Glomerular visceral epithelial cell (primary cell): ENCODE measurements around the gene ZC3H4.

Source experiments
- DNase-seq: peaks from one replicate; pipeline ENCODE4 v3.0.0-alpha.2; 2016; ENCODE audit errors: extremely low spot score

ZC3H4 gene

GRCh38 chr19:47112997-47113849, at the start of gene ZC3H4:
Gene ZC3H4 (minus strand): TSS chr19:47113776. CDS start chr19:47112584, 1,192 bp downstream.
- DNase-seq, result peak; percentile 100

- DNase-seq, result no peak
Measured at GRCh38 chr19:47161876-47162489, 48.4 kb upstream of the ZC3H4 start.

GRCh38 chr19:47158879-47159503, 45.4 kb upstream of the ZC3H4 start:
- DNase-seq, result peak; percentile 51

GRCh38 chr19:47158367-47158791, 44.8 kb upstream of the ZC3H4 start:
- no peak for DNase-seq

- peak; percentile 65 for DNase-seq
Measured at GRCh38 chr19:47157431-47158321, 44.1 kb upstream of the ZC3H4 start.

- DNase-seq, result no peak
Measured at GRCh38 chr19:47156861-47157430, 43.4 kb upstream of the ZC3H4 start.

GRCh38 chr19:47155148-47155547, 41.6 kb upstream of the ZC3H4 start:
- no peak for DNase-seq

GRCh38 chr19:47153266-47153665, 39.7 kb upstream of the ZC3H4 start:
- no peak for DNase-seq

- no peak for DNase-seq
Measured at GRCh38 chr19:47152632-47153031, 39.1 kb upstream of the ZC3H4 start.

- no peak for DNase-seq
Measured at GRCh38 chr19:47152205-47152604, 38.6 kb upstream of the ZC3H4 start.

- DNase-seq, result no peak
Measured at GRCh38 chr19:47151627-47152026, 38.1 kb upstream of the ZC3H4 start.

GRCh38 chr19:47146920-47147319, 33.3 kb upstream of the ZC3H4 start:
- DNase-seq, result no peak

GRCh38 chr19:47145639-47146486, 32.3 kb upstream of the ZC3H4 start:
- no peak for DNase-seq

- no peak for DNase-seq
Measured at GRCh38 chr19:47144630-47145029, 31.1 kb upstream of the ZC3H4 start.

GRCh38 chr19:47143322-47144073, 29.9 kb upstream of the ZC3H4 start:
- DNase-seq, result no peak

- no peak for DNase-seq
Measured at GRCh38 chr19:47142779-47143178, 29.2 kb upstream of the ZC3H4 start.

GRCh38 chr19:47141695-47142094, 28.1 kb upstream of the ZC3H4 start:
- no peak for DNase-seq

GRCh38 chr19:47141252-47141651, 27.7 kb upstream of the ZC3H4 start:
- DNase-seq, result peak; percentile 34

- no peak for DNase-seq
Measured at GRCh38 chr19:47135156-47135555, 21.6 kb upstream of the ZC3H4 start.

- no peak for DNase-seq
Measured at GRCh38 chr19:47134545-47134944, 21.0 kb upstream of the ZC3H4 start.
